CD8-positive, alpha-beta memory T cell (primary cell): ENCODE data around the gene ADAM22. TPM values are rescaled to one million over a fixed set of nuclear protein-coding genes. Genes with fewer than 3 reads are reported as not detected.
A peak's percentile ranks its signal among the peaks of the same experiment; 100 is the strongest.
"Not testable (repeated sequence)": the region's sequence is repeated elsewhere in the genome, so short reads cannot be mapped to it uniquely, and the experiment has no call there.

Experiments used
- CTCF ChIA-PET: fragments of 350-600 bp; sonication (Branson Sonifier 250); formaldehyde crosslinking; loops from one replicate; lab custom pipeline; 2021; ENCODE audit warnings: antibody characterized with exemption; lab: Charles Lee
- POLR2A ChIA-PET: fragments of 350-600 bp; sonication (Branson Sonifier 250); formaldehyde crosslinking; loops from one replicate; lab custom pipeline; 2021; ENCODE audit warnings: antibody characterized with exemption; lab: Charles Lee
- DNase-seq, 5 donors: peaks; one replicate each; pipeline versions ENCODE4 v3.0.0 to v3.0.0-alpha.2; 2020 to 2022; ENCODE audit warnings: mixed read lengths in 1 of 5
- H3K27ac ChIP-seq: one replicate; pipeline ENCODE4 v1.7.0; 2013; ENCODE audit warnings: low read depth, mild to moderate bottlenecking, low read length, moderate library complexity
- H3K27me3 ChIP-seq: 2 replicates; pipeline ENCODE4 v1.7.0; 2013; ENCODE audit warnings: low read length, mild to moderate bottlenecking; ENCODE audit not compliant: insufficient read depth, poor library complexity, severe bottlenecking
- H3K36me3 ChIP-seq: 2 replicates; pipeline ENCODE4 v1.7.0; 2013; ENCODE audit warnings: mild to moderate bottlenecking, low read length, moderate library complexity; ENCODE audit not compliant: insufficient read depth
- H3K4me1 ChIP-seq: 2 replicates; pipeline ENCODE4 v1.7.0; 2013; ENCODE audit warnings: mild to moderate bottlenecking, low read length, moderate library complexity; ENCODE audit not compliant: insufficient read depth
- H3K4me3 ChIP-seq: 2 replicates; pipeline ENCODE4 v1.7.0; 2013; ENCODE audit warnings: mild to moderate bottlenecking, low read length
- H3K9me3 ChIP-seq: 2 replicates; pipeline ENCODE4 v1.7.0; 2013; ENCODE audit warnings: mild to moderate bottlenecking, low read length
- H3K27ac Mint-ChIP-seq, 8 donors: one replicate each; pipeline ENCODE4 v1.8.0; 2020 to 2021; ENCODE audit warnings: mixed read lengths in 8 of 8, mild to moderate bottlenecking in 6 of 8, inconsistent platforms in 3 of 8, moderate library complexity in 3 of 8
- H3K27me3 Mint-ChIP-seq, 2 donors: one replicate each; pipeline ENCODE4 v1.8.0; 2020 to 2021; ENCODE audit warnings: mixed read lengths in 2 of 2, mild to moderate bottlenecking in 1 of 2, moderate library complexity in 1 of 2
- H3K36me3 Mint-ChIP-seq, 3 donors: one replicate each; pipeline ENCODE4 v1.8.0; 2020 to 2021; ENCODE audit warnings: mixed read lengths in 3 of 3, inconsistent platforms in 1 of 3, mild to moderate bottlenecking in 1 of 3
- H3K4me1 Mint-ChIP-seq, 3 donors: one replicate each; pipeline ENCODE4 v1.8.0; 2020 to 2021; ENCODE audit warnings: mixed read lengths in 3 of 3, inconsistent platforms in 1 of 3, mild to moderate bottlenecking in 1 of 3
- H3K4me3 Mint-ChIP-seq, 7 donors: one replicate each; pipeline ENCODE4 v1.8.0; 2020 to 2021; ENCODE audit warnings: mixed read lengths in 7 of 7, mild to moderate bottlenecking in 6 of 7, moderate library complexity in 4 of 7, inconsistent platforms in 2 of 7
- H3K9me3 Mint-ChIP-seq, 5 donors: one replicate each; pipeline ENCODE4 v1.8.0; 2020 to 2022; ENCODE audit warnings: mixed read lengths in 5 of 5, mild to moderate bottlenecking in 3 of 5, moderate library complexity in 2 of 5, inconsistent platforms in 1 of 5
- polyA plus RNA-seq: library from polyadenylated mRNA; unstranded; fragments of 300-500 nt; fragmentation: Illumina TruSeq; gene quantifications from one replicate; pipeline ENCODE4 v1.2.3, GENCODE V29; 2021
- total RNA-seq, 2 experiments: library from RNA; stranded (reverse); gene quantifications; one replicate each; pipeline ENCODE4 v1.2.3, GENCODE V29; 2021

The ADAM22 gene
- total and polyA plus RNA-seq, 3 experiments from 2014 or later, result 2.3 to 4.7 (median 4.3) TPM

- Mint-ChIP-seq H3K27me3 (peaks cover 0 to 2% of the 10 kb centered on the region in 2 donors), H3K27ac (no peak overlapping the region), H3K36me3 (peaks cover 19 to 58% (median 58%) of the 10 kb centered on the region in 3 donors), H3K4me1 (no peaks in the 10 kb centered on the region), H3K4me3 (no peak overlapping the region), H3K9me3 (peaks cover 13 to 24% (median 19%) of the 10 kb centered on the region in 5 donors)
- CTCF ChIA-PET, result no interaction called here
- Histone ChIP-seq H3K27me3 (no peaks in the 10 kb centered on the region), H3K36me3 (no peaks in the 10 kb centered on the region), H3K9me3 (no peaks in the 10 kb centered on the region), H3K27ac (no peak overlapping the region), H3K4me1 (no peaks in the 10 kb centered on the region), H3K4me3 (no peak overlapping the region)
- DNase-seq, result no peak
- POLR2A ChIA-PET, result no interaction called here
Measured at GRCh38 chr7:88155756-88156155, 221.7 kb downstream of the ADAM22 start.

GRCh38 chr7:88156356-88156755 lies 222.3 kb downstream of the ADAM22 start:
- H3K4me3 Mint-ChIP-seq, result no peak overlapping the region
- peaks cover 14 to 58% (median 52%) of the 10 kb centered on the region in 3 donors for H3K36me3 Mint-ChIP-seq
- Histone ChIP-seq H3K9me3 (no peaks in the 10 kb centered on the region), H3K36me3 (no peaks in the 10 kb centered on the region), H3K27me3 (no peaks in the 10 kb centered on the region), H3K27ac (no peak overlapping the region), H3K4me1 (no peaks in the 10 kb centered on the region), H3K4me3 (no peak overlapping the region)
- H3K9me3 Mint-ChIP-seq, result peaks cover 13 to 24% (median 19%) of the 10 kb centered on the region in 5 donors
- DNase-seq, result no peak
- ChIA-PET POLR2A (no interaction called here), CTCF (no interaction called here)
- H3K27me3 Mint-ChIP-seq, result peaks cover 0 to 2% of the 10 kb centered on the region in 2 donors
- H3K4me1 Mint-ChIP-seq, result no peaks in the 10 kb centered on the region
- no peak overlapping the region for H3K27ac Mint-ChIP-seq

GRCh38 chr7:88159741-88160140 lies 225.7 kb downstream of the ADAM22 start:
- H3K4me3 Mint-ChIP-seq, H3K4me3 ChIP-seq, DNase-seq, POLR2A ChIA-PET, H3K4me1 ChIP-seq, H3K27me3 ChIP-seq, H3K27ac ChIP-seq, CTCF ChIA-PET, H3K36me3 ChIP-seq, H3K27me3 Mint-ChIP-seq, H3K9me3 ChIP-seq, H3K4me1 Mint-ChIP-seq, H3K27ac Mint-ChIP-seq: not testable (repeated sequence)
- Mint-ChIP-seq H3K36me3 (peaks cover 8 to 44% (median 32%) of the 10 kb centered on the region in 3 donors), H3K9me3 (peaks cover 13 to 24% (median 19%) of the 10 kb centered on the region in 5 donors)

GRCh38 chr7:88165697-88166096 lies 231.6 kb downstream of the ADAM22 start:
- DNase-seq, result no peak
- ChIA-PET POLR2A (no interaction called here), CTCF (no interaction called here)
- Histone ChIP-seq H3K4me3 (no peak overlapping the region), H3K36me3 (no peaks in the 10 kb centered on the region), H3K9me3 (no peaks in the 10 kb centered on the region), H3K4me1 (no peaks in the 10 kb centered on the region), H3K27me3 (no peaks in the 10 kb centered on the region), H3K27ac (no peak overlapping the region)
- no peak overlapping the region for H3K27ac Mint-ChIP-seq
- H3K36me3 Mint-ChIP-seq, result peaks cover 0 to 3% (median 0%) of the 10 kb centered on the region in 3 donors
- no peak overlapping the region for H3K4me3 Mint-ChIP-seq
- no peaks in the 10 kb centered on the region for H3K27me3 Mint-ChIP-seq
- H3K9me3 Mint-ChIP-seq, result no peaks in the 10 kb centered on the region
- H3K4me1 Mint-ChIP-seq, result no peaks in the 10 kb centered on the region

GRCh38 chr7:88167223-88167622 lies 233.2 kb downstream of the ADAM22 start:
- Mint-ChIP-seq H3K4me3 (no peak overlapping the region), H3K36me3 (peaks cover 0 to 2% (median 0%) of the 10 kb centered on the region in 3 donors), H3K27ac (peak overlapping the region in 1 of 8 donors; percentile 82), H3K4me1 (no peaks in the 10 kb centered on the region), H3K27me3 (no peaks in the 10 kb centered on the region), H3K9me3 (no peaks in the 10 kb centered on the region)
- Histone ChIP-seq H3K4me3 (no peak overlapping the region), H3K9me3 (no peaks in the 10 kb centered on the region), H3K4me1 (no peaks in the 10 kb centered on the region), H3K27me3 (no peaks in the 10 kb centered on the region), H3K27ac (no peak overlapping the region), H3K36me3 (no peaks in the 10 kb centered on the region)
- no peak for DNase-seq
- POLR2A ChIA-PET, result no interaction called here
- CTCF ChIA-PET, result interaction anchor here (1.2 kb wide), 1 partner anchor 370 kb away, joined by 3 read pairs; no protein-coding TSS in a partner anchor

GRCh38 chr7:88167721-88168120 lies 233.7 kb downstream of the ADAM22 start:
- Mint-ChIP-seq H3K9me3 (no peaks in the 10 kb centered on the region), H3K36me3 (peaks cover 0 to 2% (median 0%) of the 10 kb centered on the region in 3 donors), H3K4me1 (no peaks in the 10 kb centered on the region), H3K4me3 (no peak overlapping the region), H3K27me3 (no peaks in the 10 kb centered on the region), H3K27ac (no peak overlapping the region)
- no peak overlapping the region for H3K27ac ChIP-seq
- H3K36me3 ChIP-seq, result no peaks in the 10 kb centered on the region
- no peak for DNase-seq
- H3K9me3 ChIP-seq, result no peaks in the 10 kb centered on the region
- H3K4me3 ChIP-seq, result no peak overlapping the region
- ChIA-PET CTCF (interaction anchor here (1.2 kb wide), 1 partner anchor 370 kb away, joined by 3 read pairs; no protein-coding TSS in a partner anchor), POLR2A (interaction anchor here (0.5 kb wide), 1 partner anchor 53 kb away, joined by 4 read pairs; no protein-coding TSS in a partner anchor)
- no peaks in the 10 kb centered on the region for H3K27me3 ChIP-seq
- H3K4me1 ChIP-seq, result no peaks in the 10 kb centered on the region

- Histone ChIP-seq H3K27ac (no peak overlapping the region), H3K27me3 (no peaks in the 10 kb centered on the region), H3K36me3 (no peaks in the 10 kb centered on the region), H3K4me1 (no peaks in the 10 kb centered on the region), H3K9me3 (no peaks in the 10 kb centered on the region), H3K4me3 (no peak overlapping the region)
- Mint-ChIP-seq H3K4me1 (no peaks in the 10 kb centered on the region), H3K27me3 (no peaks in the 10 kb centered on the region), H3K27ac (no peak overlapping the region), H3K36me3 (peaks cover 0 to 2% (median 0%) of the 10 kb centered on the region in 3 donors), H3K9me3 (no peaks in the 10 kb centered on the region), H3K4me3 (no peak overlapping the region)
- POLR2A ChIA-PET, result interaction anchor here (0.6 kb wide), 1 partner anchor 235 kb away, joined by 3 read pairs; no protein-coding TSS in a partner anchor
- no peak for DNase-seq
- CTCF ChIA-PET, result no interaction called here
Measured at GRCh38 chr7:88169717-88170320, 235.8 kb downstream of the ADAM22 start.

- Mint-ChIP-seq H3K36me3 (peaks cover 0 to 2% (median 0%) of the 10 kb centered on the region in 3 donors), H3K4me1 (no peaks in the 10 kb centered on the region), H3K4me3 (no peak overlapping the region), H3K27ac (no peak overlapping the region), H3K27me3 (no peaks in the 10 kb centered on the region), H3K9me3 (no peaks in the 10 kb centered on the region)
- H3K4me1 ChIP-seq, result no peaks in the 10 kb centered on the region
- ChIA-PET POLR2A (no interaction called here), CTCF (no interaction called here)
- DNase-seq, result no peak
- no peaks in the 10 kb centered on the region for H3K27me3 ChIP-seq
- H3K27ac ChIP-seq, result no peak overlapping the region
- no peaks in the 10 kb centered on the region for H3K36me3 ChIP-seq
- H3K9me3 ChIP-seq, result no peaks in the 10 kb centered on the region
- no peak overlapping the region for H3K4me3 ChIP-seq
Measured at GRCh38 chr7:88172842-88173241, 238.8 kb downstream of the ADAM22 start.
